Pulmonary artery endothelial cell (primary cell): ENCODE measurements around the gene BATF. TPM values are rescaled to one million over a fixed set of nuclear protein-coding genes. Genes with fewer than 3 reads are reported as not detected.

Source experiments
- DNase-seq: peaks from one replicate; pipeline ENCODE4 v3.0.0-alpha.2; 2011; ENCODE audit warnings: low read depth, low spot score
- total RNA-seq: library from RNA; depleted of rRNA; stranded (reverse); fragments of >200 nt; gene quantifications from 2 replicates; pipeline ENCODE4 v1.2.3, GENCODE V29; 2014

BATF gene
- total RNA-seq, 1 donor from 2014 or later: 1.1 TPM

- no peak for DNase-seq
Measured at GRCh38 chr14:75531660-75532317, 9.5 kb downstream of the BATF start.

DNA sequence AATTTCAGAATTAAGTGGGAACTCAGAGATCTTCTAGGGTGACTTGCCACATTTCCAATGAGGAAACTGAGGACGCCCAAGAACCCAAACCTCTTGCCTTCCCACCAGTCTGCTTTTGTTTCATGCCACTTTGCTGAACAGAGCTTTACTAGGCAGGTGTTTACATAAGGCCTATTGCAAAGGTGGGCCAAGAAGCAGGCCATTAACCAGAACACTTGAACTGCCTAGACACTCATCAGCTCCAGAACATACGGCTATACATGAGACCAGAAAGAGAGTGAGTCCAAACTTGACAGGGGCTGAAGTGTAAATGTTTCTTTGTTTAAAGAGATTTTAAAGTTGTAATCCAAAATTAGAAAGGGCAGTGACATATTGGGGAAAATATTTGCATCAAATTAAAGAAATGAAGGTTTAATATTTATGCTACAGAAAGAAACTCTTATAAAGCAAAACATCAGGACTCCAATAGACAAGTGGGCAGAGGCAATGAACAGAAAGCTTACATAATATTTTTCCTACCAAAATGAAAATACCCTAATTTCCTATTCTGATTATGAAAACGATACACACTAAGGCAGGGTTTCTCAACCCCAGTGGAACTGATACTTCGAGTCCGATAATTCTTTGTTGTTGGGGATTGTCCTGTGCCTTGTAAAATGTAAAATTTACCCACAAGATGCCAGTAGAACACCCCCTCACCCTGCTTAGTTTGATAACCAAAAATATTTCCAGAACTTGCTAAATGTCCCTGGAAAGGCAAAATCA, 11.7 kb downstream of the BATF start:
- DNase-seq: no peak

- no peak for DNase-seq
Measured at GRCh38 chr14:75535164-75535898, 13.1 kb downstream of the BATF start.

DNA sequence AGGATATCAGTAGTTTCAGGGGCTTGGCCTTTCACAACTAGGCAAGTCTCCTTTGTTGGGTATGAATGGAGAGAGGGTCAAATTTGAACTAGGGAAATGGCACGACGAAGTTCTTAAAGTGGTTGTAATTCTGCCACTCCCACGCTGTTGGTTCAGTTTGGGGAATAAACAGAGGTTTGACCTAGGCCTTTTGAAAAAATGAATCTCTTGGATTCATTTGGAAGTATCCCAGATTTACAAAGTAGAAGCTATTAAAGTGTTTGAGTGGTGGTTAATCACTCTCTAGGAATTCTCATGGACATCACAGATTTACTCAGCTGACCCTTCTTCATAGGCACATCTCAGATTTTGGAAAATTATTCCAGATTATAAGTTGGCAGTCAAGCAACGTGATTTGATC, 14.8 kb downstream of the BATF start:
- DNase-seq: no peak

DNA sequence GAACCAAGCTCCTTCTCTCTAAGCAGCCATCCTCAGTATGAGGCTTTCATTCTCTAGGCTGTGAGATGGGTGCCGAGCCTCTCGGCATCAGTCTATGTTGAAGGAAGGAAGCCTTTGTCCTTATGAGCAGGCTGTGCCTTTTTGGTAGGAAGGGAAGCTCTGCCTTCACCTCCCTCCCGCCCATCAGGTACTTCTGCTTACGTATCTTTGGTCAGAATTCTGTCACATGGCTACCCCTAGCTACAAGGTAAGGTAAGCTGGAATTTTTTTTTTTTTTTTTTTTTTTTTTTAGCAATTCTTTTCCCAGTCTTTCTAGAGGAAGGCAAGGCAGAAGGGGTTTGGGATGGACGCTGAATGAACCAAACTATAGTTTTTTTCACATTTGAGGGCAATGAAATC, 16.9 kb downstream of the BATF start:
- DNase-seq: no peak

DNA sequence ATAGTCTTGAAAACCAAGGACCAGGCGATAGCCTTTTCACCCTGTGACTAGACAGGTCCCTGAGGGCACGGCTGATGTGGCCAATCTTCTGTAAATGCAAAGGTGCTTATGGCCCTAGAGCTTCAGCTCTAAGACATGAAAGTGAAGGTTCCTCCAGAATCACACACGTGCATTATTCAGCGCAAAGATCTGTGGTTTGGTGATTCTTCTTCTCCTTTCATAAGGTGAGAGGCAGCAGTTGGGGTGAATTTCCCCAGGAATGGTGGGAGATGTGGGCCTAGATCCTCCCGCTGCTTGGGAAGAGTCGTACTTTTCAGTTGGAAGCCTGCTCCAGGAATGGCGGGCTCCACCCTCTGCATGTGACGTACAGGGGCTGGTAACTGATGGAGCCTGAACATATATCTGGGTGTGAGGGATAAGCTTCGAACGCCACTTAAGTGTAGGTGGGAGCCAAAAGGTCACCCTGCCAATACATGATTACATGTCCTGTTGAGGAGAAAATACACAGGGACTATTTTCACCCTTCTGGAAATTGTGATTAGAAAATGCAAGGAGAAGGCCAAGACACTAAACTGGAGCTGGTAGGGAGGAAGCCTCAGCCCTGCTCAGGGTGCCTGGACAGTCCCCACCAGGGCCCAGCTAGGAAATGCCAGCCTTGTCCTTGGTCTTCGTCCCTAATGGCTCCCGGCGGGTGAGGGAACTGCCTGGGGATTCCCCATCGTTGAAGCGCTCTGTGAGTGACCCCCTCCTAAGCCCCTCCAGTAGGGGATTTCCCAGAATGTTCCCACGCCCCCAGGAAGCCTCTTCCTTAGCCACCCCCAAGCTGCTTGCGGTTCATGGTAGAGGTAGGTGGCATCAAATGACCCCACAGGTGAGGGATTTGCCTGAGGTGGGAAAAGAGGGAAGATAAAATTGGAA, 17.6 kb downstream of the BATF start:
- DNase-seq: no peak

- no peak for DNase-seq
Measured at GRCh38 chr14:75540479-75540851, 18.2 kb downstream of the BATF start.

- no peak for DNase-seq
Measured at GRCh38 chr14:75542588-75543091, 20.4 kb downstream of the BATF start.

DNA sequence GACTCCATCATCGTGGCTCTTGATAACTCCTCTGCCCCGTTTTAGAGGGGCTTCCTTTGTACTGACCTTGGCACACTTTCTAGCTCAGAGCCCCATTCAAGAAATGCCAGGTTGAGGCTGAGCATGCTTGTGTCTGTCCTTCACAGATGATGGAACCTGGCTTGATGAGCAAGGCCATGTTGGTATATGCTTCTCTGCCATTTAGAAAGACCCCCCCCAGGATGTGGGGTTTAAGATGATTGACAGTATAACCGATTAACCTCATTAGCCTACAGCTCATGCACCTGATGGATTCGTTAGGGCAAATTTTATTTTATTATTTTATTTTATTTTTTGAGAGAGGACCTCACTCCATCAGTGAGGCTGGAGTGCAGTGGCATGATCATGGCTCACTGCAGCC, 21.0 kb downstream of the BATF start:
- DNase-seq: no peak

- DNase-seq: no peak
Measured at GRCh38 chr14:75543786-75544185, 21.5 kb downstream of the BATF start.

- no peak for DNase-seq
Measured at GRCh38 chr14:75545907-75546306, 23.6 kb downstream of the BATF start.

GRCh38 chr14:75547552-75548250, 25.4 kb downstream of the BATF start:
- no peak for DNase-seq

GRCh38 chr14:75548544-75548943, 26.3 kb downstream of the BATF start:
- DNase-seq: no peak

DNA sequence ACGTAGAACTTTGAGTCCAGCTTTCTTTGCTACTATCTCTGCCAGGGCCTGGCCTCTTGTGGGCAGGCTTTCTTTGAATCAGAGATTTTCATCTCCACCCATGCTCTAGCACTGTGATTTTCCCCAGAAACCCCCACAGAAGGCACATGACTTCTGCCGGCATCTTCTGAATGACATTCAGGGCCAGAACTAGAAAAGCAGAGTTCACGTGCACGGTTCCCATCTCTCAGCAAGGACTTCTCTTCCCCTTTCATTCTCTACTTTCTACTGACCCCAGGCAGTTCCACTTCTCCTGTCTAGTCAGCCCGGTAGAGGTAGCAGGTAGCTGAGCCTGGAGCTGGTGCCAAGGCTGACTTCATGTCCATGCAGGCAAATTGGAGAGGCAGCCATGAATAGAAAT, 26.9 kb downstream of the BATF start:
- DNase-seq: no peak

DNA sequence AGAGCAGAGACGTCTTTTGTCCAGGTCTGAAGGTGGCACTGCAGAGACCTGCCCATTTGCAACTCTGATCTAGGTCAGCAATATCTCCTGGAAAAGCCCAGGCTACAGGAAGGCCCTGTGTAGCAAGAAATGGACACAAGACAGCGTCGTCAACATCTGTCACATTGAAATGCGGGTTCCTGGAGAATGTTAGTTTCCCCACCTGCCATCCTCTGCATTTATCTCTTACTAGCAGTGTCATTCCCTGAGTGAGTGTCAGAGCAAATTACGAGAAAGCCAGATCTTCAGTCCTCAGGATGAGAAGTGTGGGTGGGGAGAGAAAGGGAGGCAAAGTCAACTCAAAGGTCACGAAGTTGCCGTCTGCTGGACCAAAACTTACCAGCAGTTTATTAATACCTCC, 28.8 kb downstream of the BATF start:
- no peak for DNase-seq

DNA sequence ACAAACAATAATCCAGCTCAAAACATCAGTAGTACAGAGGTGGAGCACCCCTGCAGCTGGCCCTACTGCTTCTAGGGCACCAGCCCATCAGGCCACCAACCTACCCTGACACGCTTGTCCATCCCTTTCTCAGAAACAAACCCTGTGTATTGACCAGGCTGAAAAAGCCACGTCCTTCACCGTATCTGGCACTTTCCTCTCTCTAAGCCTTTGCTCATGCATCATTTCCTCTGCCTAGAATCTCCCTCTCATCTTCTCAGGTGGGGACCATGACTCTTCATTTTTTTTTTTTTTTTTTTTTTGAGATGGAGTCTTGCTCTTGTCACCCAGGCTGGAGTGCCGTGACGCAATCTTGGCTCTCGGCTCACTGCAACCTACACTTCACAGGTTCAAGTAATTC, 30.9 kb downstream of the BATF start:
- no peak for DNase-seq

- no peak for DNase-seq
Measured at GRCh38 chr14:75553761-75554364, 31.6 kb downstream of the BATF start.

DNA sequence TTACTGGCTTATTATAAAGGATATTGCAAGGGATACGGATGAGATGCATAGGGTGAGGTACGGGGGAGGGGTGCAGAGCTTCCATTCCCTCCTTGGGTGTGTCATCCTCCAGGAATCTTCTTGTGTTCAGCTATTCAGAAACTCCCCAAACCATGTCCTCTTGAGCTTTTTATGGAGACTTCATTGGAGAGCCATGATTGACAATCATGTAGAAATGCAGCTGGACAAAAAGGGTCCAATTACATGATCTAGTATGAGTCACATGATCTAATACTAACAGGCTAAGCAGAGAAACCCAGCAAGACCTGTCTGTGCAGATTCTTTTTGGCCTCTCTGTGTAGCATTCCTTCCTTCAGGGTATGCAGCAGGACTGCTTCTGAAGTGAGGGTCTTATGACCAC, 32.2 kb downstream of the BATF start:
- DNase-seq: no peak

DNA sequence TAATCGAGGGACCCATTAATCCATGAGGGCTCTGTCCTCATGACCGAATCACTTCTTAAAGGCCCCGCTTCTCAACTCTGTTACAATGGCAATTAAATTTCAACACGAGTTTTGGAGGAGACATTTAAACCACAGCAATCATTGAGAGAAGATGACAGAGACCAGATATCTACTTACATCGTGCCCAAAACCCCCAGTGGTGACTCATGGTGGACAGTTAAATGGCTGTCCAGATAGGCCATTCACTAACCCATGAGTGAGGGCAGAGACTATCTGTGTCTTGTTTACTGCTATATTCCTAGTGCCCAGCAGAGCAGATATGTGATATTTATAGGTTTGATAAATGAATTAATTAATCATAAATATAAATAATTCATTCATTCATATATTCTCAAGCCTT, 36.2 kb downstream of the BATF start:
- no peak for DNase-seq

- DNase-seq: no peak
Measured at GRCh38 chr14:75559045-75559444, 36.8 kb downstream of the BATF start.
